ENCODE results near the gene TMEM120B.
"Not testable (repeated sequence)": the region's sequence is repeated elsewhere in the genome, so short reads cannot be mapped to it uniquely, and the experiment has no call there.

TMEM120B gene

DNA sequence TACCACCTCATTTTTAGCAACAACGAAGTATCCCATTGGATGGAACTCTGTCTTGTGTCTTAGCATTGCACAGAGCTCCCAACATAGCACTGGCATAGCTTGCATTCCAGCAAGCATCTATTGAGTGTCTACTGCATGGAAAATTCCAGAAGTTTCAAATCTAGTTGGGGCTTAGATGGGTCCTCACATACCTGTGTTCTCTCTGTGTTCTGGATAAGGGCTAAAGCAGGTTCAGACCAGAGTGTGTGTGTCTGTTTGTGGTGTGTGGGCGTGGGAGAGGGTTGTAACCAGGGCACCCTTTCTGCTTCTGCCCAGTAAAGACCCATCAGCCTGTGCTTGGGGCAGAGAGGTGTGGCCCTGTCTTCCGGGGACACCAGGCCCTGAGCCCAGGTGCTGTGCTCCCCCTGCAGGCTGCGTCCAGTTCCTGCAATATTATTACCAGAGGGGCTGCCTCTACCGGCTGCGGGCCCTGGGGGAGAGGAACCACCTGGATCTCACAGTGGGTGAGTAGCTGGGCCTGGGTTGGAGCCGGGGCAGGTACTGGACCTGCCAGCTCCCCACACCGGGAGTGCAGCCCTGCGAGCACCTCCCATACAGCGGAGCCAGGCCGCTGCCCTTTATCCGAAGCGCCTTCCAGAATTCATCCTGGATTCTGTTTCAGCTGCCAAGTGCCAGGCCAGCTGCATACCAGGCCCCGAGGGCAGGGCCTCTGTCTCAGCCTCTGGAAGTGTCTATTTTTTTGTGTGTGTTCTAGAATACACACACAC lies 60.6 kb downstream of the TMEM120B start:
- DNase-seq (ENCODE audit: low spot score) (peak; percentile 82), FAIRE-seq (peak; percentile 96)

DNA sequence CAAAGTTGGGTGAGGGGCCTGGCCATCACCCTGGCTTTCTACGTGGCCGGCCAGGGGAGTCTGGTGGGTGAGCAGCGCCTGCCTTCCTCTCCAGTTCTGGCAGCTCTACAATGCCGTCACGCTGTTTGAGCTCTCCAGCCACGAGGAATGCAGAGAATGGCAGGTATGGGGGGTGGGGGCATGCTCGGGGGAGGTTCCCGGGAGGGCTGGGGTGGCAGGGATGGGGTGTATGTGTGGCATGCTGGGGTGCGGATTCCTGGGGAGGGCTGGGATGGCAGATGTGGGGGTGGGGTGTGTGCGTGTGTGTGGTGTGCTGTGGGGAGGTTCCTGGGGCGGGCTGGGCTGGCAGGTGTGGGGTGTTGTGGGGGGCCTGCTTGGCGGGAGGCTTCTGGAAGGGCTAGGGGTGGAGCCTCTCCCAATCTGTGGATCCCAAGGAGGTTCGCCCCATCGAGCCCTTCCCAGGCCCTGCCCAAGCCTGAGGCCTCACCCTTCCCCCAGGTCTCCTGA lies 62.5 kb downstream of the TMEM120B start:
- peak; percentile 9 for FAIRE-seq
- DNase-seq (ENCODE audit: low spot score): no peak

DNA sequence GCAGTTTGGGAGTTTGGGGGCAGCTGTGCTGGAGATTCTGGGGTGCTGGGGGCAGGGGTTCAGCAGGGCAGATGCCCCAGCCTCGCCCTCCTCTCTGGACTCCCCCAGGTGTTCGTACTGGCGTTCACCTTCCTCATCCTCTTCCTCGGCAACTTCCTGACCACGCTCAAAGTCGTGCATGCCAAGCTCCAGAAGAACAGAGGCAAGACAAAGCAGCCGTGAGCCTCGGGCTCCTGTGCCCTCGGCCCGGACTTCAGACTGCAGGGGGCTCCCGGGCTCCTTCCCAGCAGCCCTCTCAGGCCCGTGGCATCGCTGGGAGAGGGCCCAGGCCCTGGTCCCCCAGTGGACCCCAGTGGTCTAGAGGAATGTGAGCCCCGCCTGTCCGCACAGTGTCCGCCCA lies 62.9 kb downstream of the TMEM120B start:
- FAIRE-seq (no peak), DNase-seq (ENCODE audit: low spot score) (no peak)

DNA sequence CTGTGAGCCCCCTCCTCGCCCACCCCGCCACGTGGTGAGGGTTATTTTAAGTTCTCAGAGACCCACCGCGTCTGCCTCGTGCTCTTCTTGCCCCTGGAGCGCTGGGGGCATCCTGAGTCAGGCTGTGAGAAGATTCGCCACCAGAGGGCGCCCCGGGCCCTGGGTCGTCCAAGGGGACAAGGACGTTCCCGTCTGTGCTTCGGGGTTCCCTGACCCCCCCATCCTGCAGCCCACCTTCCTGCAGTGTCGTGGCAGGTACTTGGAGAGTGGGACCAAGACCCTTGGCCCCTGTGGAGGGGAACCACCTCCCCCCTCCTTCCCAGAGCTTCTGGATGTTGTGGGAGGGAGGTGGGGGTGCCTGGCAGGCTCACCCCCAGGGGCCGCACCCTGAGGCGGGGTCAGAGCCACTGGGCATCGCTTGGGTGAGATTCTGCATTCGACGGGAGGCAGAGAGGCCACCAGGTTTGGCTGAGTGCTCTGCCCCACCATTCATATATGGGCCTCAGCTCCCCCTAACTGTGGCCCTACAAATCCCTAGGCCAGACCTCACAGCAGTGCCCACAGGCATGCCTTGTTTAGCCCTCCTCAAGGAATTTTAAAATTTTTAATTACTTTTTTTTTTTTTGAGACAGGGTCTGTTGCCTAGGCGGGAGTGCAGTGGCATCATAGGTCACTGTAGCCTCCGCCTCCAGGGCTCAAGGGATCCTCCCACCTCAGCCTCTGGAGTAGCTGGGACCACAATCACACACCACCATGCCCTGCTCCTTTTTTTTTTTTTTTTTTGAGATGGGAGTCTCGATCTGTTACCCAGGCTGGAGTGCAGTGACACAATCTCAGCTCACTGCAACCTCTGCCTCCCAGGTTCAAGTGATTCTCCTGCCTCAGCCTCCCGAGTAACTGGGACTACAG lies 63.9 kb downstream of the TMEM120B start:
- DNase-seq (ENCODE audit: low spot score): peak; percentile 75
- FAIRE-seq: no peak

DNA sequence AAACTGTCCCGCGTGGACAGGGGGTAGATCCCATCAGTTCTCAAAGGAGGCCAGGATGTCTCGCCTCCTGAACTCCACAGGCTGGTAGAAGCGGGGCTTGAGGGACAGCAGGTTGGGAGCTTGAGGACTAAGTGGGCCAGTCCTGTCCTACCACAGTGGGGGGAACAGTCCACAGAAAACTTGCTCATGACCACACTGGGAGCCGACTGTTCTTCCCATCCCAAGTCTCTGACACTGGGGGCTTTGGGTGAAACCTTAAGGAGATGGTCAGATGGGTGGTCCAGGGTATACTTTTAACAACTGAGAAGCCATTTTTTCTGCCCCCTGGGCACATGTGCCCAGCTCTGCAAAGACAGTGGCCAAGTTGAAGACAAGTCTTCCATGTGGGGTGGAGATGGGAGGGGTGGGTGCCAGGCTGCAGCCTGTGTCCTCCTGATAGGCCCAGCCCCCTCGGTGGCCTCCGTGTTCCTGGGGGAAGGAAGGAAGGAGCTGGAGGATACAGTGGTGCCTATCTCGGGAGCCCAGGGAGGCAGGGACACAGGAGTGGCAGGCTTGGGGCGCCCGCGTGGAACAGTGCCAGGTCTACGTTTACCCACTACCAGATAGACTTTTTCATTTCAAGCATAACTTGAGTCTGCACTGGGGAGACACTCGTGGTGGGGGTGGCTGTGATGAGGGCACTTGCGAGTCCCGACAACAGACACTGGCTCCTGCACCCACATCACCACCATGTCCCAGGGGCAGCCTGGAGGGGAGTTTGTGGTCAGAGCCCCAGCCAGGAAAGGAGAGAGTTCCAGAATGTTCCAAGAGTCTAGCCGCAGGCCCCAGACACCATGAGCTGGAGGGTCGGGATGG lies 66.2 kb downstream of the TMEM120B start:
- FAIRE-seq: no peak

DNA sequence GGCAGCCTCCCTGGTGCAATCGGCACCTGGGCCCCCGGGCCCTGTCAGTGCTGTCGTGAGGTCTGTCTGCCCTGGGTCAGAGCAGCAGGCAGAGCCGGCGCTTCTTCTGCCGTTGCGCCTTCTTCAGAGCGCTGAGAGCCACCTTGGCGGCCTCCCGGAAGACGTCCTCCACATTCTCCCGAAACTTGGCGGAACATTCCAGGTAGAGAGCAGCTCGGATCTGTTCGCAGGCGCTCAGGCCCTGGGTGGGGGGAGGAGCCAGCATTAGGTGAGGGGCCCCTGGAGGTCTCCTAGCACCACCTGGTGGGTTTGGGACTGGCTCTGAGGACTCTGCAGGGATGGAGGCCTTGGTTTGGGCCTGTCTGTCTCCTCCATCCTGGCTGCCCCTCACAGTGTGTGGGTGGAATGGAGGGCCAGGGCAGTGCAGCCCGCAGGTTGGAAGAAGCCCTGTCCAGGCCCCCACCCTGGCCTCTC lies 66.9 kb downstream of the TMEM120B start:
- no peak for FAIRE-seq

More for the DNA sequence above, 66.2 kb downstream of the TMEM120B start:
- DNase-seq (ENCODE audit: low spot score): no peak

DNA sequence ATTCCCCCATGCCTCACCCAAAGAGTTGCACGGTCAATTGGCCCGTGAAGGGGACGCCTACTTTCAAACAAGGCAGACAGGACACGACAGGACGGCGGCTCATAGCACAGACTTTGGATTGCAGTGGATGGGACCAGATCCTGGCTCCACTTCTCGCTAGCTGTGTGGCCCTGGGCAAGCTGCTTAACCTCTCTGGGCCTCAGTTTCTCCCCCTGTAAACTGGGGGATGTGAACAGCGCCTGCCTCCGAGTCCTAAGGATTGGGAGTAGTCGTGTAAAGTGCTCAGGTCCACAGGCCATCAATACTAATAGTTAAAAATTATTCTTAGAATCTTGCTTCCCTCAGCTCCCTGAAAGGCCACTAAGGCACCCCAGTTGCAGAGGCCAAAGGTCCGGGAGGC lies 67.9 kb downstream of the TMEM120B start:
- FAIRE-seq: no peak
- no peak for DNase-seq (ENCODE audit: low spot score)

More for the DNA sequence above, 66.9 kb downstream of the TMEM120B start:
- DNase-seq (ENCODE audit: low spot score): no peak

DNA sequence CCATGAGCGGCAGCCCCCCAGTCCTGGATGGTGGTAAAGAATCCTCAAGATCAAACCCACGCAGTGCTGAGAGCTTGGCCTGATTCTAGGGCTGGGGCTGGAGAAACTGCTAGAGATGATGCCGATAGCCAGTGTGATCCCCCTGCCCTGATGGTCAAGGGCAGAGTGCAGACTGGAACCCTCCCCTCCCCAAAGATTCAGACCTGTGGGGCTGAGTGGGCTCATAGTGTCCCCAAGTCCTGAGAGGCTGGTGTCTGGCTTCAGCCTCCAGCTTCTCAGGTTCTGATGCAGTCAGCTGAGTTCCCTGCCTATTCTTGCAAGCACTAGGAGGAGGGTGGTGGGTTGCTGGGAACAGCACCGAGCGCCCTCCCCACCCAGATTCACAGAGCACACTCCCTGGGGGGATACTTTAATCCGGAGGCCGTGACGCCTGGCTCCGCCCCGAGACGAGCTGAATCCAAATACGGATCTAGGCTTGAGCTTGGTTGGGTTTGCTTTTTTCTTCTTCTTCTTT lies 69.0 kb downstream of the TMEM120B start:
- no peak for FAIRE-seq
- no peak for DNase-seq (ENCODE audit: low spot score)

DNA sequence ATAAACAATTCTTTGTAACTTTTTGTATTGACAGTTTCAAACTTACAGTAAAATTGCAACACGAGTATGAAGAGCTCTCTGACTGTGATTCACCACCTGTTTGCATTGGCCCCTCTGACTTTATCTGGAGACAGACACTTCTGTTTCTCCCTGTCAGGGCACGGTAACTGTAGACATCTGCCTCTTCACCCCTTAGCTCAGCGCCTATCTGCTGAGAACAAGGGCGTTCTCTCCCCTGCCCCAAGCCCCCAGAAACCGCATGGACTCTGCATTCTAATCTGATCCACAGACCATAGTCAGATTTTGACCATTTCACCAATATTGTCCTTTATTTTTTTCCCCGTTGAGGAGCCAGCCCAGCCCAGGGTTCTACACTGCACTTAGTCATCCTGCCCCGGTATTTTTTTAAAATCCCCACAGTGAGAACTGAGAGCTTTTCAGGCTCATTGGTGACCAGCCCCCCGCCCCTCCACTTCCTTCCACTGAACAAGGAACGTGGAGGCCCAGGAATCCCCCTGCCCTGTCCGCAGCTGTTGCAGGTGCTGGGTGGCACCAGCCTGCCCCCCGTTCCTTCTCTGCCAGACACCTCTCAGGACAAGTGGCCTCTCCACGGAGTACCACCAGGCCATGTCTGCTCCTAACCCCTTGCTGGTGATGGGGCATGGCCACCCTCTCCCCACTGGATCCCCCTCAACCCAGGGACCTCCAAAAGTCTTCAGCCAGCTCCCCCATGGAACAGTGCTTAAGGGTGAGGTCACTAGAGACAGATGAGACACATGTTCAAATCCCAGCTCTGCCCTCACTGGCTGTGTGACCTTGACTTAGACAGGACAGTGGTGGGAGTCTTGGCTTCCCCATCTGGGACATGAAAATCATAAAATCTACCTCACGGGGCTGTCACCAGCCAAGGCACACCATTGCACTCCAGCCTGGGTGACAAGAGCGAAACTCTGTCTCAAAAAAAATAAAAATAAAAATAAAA lies 69.7 kb downstream of the TMEM120B start:
- no peak for DNase-seq (ENCODE audit: low spot score)
- no peak for FAIRE-seq

DNA sequence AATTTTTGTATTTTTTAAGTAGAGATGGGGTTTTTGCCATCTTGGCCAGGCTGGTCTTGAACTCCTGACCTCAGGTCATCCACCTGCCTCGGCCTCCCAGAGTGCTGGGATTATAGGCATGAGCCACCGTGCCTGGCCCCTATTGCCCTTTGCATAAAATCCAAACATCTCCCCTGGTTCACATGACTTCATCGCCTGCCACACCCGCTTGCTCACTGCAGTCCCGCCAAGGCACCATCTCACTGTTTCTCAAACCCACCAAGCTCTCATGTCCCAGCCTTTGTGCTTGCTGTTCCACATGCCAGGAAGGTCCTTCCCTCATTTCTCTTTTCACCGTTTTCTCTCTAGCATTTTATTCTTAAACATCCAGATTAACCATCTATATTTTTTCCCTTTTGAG lies 71.2 kb downstream of the TMEM120B start:
- FAIRE-seq (no peak), DNase-seq (ENCODE audit: low spot score) (no peak)

DNA sequence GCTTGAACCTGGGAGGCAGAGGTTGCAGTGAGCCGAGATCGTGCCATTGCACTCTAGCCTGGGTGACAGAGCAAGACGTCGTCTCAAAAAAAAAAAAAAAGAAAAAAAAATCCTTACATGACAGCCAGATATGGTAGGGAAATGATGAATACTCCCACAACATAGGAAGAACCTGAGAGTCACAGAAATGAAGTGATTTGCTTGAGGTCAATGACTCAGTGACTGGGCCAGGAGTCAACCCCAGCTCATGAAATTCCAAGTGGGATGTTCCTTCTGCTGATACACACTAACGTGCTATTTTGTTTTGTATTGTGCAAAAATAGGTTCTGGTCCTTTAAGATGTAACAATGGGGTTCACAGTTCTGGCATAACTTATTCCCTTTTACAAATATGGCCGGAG lies 71.9 kb downstream of the TMEM120B start:
- FAIRE-seq: no peak
- peak; percentile 67 for DNase-seq (ENCODE audit: low spot score)

DNA sequence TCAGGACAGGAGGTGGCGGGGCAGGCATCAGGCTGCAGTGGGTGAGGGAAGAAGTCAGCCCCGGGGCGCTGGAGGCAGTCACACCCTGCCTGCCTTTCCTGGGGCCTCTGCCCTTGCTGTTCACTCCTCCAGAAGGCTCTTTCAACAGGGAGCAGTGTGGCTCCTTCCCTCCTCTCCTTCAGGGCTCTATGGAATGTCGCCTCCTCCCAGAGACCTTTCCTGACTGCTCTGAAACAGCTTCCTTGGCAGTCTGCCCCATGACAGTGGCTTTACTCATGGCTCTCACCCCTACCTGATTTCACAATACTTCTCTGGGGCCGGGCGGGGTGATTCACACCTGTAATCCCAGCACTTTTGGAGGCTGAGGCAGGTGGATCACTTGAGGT lies 73.9 kb downstream of the TMEM120B start:
- FAIRE-seq (no peak), DNase-seq (ENCODE audit: low spot score) (peak; percentile 87)

DNA sequence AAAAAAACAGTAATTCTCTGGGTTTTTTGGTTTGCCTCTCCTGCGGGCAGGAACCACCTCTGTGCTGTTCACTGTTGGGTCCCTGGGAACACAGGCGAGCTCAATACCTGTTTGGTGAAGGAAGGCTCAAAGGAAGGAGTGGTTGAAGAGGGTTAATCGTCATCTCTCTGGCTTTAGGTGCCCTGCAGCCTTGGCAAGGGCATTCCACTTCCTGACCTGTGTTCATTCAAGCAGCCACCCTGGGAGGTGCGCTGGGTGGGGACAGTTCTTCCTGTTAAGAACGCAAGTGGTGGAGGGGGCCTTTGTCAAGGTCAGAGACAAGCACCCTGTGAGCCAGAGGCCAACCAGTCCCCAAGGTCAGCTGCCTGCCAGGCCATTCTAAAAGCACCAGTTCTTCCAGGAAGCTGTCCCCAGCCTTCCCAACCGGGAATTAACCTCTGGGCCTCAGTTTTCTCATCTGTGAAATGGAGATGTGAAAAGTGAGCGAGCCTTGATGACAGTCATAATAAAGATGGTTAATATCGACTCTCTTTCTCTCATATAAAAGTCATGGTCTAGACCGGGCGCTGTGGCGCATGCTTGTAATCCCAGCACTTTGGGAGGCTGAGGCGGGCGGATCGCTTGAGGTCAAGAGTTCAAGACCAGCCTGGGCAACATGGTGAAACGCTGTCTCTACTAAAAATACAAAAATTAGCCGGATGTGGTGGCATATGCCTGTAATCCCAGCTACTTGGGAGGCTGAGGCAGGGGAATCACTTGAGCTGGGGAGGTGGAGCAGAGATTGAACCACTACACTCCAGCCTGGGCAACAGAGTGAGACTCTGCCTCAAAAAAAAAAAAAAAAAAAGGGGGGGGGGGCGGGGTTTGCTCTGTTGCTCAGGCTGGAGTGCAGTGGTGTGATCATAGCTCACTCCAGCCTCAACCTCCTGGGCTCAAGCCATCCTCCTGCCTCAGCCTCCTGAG lies 74.8 kb downstream of the TMEM120B start:
- DNase-seq (ENCODE audit: low spot score) (no peak), FAIRE-seq (no peak)

DNA sequence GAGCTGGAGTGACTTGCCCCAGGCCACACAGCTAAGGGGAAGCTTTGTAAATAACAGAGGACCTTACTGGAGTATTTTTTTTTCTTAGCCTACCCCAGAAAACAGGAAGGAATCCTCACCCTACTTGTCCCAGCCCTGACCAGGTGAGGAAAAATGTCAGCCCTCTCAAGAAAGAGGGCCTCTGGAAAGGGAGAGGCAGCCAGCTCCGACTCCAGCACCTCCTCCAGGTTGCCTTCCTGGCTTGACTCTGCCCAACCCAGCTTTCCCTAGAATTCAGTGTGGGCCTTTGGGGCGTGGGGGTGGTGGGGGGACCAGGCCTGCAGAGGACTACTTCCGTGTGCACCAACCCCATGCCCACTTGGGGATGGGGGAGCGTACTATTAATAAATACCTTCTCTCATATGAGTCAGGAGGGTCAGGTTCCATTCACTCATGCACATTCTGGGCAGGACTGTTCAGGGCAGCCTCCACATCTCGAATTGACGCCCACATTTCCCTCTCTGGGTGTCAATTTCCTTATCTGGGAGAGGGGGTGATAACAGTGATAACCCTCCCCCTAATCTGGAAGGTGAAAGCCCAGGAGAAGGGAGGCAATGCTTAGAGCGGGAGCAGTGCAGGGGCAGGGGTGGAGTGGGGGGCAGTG lies 75.7 kb downstream of the TMEM120B start:
- FAIRE-seq: no peak
- DNase-seq (ENCODE audit: low spot score): no peak

DNA sequence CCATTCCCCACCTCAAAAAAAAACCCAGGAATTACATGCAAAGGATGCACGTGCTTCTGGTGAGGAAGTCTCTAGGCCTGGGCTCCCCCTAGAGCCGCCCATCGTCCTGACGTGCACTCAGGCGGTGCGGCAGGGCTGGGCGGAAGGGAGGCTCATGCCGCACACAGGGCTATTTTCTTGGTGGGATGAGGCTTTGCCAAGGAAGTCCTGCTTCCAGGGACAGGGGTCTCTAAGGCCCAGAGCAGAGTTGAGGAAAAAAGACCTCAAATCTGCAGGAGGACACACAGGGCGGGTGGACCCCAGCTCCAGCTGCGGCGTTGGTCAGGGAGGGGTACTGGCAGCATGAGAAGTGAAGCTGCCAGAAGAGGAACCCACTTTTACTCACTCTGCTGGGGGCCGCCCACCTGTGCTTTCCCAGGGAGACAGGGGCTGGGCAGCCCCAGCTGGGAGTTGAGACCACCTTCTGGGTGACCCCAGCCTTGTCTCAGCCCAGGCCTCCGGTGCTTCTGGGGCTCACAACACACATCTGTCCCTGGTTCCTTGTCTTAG lies 76.8 kb downstream of the TMEM120B start:
- no peak for DNase-seq (ENCODE audit: low spot score)
- no peak for FAIRE-seq

DNA sequence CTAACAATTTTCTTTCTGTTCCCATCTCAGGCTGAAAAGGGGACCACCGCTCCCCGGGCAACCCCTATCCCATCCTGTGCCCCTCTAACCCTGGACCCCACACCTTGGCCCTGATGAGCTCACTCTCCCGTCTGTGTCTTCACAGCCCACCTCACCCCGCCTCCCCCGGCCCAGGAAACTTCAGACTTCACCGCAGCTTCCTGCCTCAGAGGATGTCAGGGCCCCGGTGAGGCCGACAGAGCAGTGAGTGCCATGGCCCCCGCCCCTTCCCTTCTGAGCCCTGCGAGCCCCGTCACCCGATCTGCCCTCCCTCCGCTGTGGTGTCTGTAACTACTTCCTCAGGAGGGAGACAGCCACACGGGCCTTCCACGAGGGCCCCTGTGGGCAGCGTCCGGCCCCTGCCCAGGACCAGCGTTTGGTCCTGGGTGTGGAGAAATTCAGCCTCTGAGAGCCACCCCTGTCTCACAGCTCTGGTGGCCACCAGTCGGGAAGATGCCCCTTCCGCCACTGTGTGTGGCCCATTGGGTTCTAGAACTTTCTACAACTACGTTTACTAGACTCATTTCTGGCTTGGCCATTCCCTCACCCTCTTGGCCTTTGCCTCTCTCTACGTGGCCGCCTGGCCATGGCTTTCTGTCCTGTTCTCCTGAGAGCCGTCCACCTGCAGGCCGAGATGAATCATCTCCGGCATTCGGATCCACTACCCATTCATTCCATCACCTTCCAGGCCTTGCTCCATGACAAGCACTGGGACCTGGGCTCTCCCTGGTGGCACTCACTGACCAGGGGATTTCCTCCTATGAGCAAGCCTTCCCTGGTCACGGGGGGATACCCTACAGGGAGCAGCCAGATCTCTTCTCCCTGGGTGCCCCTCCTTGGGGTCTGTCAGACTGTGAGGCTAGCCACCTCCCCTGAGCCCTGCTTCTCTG lies 77.5 kb downstream of the TMEM120B start:
- FAIRE-seq (no peak), DNase-seq (ENCODE audit: low spot score) (peak; percentile 68)

DNA sequence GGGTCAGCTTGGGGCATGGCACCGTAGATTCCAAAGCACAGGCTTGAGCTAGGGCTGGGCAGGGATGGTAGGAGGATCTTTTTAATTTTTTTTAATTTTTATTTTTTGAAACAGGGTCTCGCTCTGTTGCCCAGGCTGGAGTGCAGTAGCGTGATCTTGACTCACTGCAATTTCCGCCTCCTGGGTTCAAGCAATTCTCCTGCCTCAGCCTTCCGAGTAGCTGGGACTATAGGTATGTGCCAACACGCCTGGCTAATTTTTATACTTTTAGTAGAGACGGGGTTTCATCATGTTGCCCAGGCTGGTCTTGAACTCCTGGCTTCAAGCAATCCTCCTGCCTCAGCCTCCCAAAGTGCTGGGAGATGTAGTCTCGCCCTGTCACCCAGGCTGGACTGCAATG lies 78.2 kb downstream of the TMEM120B start:
- not testable (repeated sequence) for FAIRE-seq; DNase-seq (ENCODE audit: low spot score)

Data from urothelium cell line (cell line).